GM18520 (cell line): Measurements from ENCODE around the gene CACNA1S.

Source experiments
- ATAC-seq: cut with Tn5 transposase; IDR thresholded peaks from one replicate; pipeline ENCODE4 v1.9.1; 2021; ENCODE audit not compliant: unreplicated experiment

Gene CACNA1S

DNA sequence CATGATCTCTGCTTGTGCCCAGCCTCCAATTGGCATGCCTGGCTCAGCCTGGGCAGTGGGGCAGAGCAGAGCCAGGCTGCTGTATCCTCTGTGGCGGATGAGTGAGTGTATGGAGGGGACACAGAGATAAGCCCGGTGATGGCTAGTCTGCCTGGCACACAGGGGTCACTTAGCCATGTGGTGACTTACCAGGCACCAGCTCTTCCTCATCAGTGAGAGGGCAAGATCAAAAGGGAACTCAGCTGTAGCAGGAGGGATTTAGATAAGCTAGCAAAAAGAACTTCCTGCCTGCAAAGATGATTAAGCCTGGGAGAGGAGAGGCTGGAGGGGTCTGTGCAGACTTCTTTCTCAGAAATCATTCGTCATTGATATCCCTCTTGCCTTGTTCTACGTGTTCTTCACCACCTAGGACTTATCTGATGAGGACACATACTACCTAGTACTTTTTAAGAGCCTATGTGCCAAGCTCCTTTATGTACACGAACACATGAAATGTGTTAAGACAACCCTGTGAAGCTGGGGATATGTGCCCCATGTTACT, 96.6 kb downstream of the CACNA1S start:
- no peak for ATAC-seq

DNA sequence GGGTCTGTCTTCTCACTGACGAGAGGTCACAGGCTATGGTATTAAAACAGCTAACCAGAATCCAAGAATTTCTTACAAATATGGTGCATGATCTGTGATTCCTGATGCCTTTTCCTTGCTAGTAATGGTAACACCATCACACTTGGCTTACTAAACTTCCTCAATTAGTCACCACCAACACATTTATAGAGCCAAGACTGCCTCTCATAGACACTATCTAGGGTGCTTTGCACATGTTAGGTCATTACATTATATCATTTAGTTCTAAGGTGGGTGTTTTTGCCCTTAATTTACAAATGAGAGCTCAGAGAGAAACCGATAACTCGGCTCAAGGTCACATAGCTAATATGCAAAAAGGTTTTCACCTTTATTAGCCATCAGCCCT, 97.4 kb downstream of the CACNA1S start:
- no peak for ATAC-seq

DNA sequence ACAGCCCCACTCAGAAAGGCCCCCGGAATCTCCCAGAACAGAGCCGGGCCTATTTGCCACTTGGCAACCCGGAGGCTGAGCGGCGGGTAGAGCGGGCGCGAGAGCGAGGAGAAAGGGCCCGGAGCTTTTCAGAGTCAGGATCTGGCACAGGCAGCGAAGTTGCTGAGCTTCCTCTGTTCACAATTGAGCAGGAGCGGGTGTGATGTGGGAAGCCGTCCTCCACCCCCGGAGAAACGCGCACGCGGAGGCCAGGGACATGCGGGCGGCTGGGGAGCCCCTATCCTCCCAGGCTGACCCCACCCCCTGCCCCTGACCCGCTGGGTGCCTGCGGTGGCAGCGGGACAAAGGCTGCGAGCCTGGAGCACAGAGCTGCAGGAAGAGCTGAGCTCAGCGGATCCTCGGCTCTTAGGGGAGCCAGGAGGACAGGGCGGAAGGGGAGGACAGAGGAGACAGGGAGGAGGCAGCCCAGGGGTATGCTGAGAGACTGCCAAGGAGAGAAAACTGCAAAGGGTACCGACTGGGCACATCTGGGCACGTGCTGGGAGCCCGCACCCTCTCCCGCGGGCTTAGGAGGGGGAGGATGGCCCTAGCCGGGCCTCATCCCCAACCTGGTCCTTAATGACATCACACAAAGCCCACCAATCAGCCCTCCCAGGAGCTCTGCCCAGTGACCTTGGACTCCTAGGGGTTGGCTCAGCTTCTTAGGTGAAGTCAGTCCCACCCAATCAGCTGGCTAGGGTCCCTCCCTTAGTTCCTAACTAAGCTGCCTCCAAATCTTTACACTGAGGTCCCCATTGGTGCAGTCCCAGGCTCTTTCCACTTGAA, 98.0 kb downstream of the CACNA1S start:
- no peak for ATAC-seq

DNA sequence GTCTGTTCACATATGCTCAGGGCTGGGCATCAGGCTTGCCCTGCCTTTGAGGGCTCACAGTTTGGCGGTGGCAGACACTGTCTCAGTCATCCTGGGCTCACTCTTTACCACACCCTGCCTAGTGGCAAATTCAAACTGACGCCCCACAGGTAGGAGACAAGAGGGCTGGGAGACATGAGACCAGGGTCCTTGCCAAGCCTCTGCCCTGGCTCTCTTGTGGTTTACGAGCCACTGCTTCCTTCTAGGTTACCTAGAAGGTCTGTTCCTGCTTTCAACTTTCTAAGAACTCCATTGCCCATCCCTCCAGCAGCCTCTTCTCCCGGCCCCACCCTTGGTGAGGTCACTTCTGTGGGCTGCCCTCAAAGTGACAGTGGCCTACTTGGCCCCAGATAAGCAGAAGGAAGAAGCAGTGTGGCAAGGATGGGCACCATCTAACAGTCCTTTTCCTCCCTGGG, 99.2 kb downstream of the CACNA1S start:
- ATAC-seq = no peak

DNA sequence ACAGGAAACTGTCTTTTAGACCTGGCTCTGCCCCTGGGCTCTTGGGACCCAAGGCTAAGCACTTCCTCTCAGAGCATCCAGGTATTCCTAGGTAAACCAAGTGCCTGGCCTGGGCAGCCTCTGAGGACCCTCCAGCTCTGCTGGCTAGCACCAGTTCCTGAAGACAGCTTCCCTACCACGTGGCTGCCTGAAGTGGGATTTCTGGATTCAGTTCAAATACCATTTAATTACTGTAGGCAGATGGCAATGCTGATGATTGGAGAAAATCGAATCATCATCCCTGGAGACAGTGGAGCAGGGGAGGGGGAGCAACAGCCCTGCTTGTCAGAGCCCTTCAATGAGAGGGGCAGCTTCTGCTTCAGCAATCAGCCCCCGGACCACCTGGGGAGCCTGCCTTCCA, 100.6 kb downstream of the CACNA1S start:
- no peak for ATAC-seq

DNA sequence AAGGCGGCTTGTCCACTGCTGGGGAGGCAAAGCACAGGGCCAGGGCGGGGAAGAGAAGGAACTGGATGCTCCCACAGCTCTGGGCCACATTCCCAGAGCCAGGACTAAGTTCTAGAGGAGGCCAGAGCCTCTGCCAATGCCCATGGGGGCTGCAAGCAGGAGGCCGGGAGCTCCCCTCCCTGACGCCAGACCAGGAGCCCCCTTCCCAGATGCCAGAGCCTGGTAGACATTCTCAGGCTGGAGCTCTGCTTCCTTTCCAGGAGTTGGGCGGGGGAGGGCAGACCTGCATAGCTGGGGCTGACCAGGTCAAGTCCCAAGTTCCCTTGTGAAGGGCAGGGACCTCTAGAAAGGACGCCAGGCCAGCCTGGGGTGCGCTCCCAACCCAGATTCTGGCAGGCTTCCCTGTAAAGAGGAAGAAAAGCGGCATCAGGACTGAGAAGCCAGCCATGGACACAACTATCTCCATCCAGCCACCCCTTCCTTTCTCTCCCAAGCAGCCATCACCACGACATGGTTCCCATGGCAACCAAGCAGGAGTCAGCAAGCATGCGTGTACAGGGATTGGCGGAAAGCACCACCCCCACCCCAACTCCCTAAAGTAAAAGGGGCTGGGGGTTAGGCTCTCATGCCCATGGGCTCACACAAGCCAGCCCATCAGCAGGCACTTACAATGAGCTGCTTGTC, 102.1 kb downstream of the CACNA1S start:
- ATAC-seq = no peak

DNA sequence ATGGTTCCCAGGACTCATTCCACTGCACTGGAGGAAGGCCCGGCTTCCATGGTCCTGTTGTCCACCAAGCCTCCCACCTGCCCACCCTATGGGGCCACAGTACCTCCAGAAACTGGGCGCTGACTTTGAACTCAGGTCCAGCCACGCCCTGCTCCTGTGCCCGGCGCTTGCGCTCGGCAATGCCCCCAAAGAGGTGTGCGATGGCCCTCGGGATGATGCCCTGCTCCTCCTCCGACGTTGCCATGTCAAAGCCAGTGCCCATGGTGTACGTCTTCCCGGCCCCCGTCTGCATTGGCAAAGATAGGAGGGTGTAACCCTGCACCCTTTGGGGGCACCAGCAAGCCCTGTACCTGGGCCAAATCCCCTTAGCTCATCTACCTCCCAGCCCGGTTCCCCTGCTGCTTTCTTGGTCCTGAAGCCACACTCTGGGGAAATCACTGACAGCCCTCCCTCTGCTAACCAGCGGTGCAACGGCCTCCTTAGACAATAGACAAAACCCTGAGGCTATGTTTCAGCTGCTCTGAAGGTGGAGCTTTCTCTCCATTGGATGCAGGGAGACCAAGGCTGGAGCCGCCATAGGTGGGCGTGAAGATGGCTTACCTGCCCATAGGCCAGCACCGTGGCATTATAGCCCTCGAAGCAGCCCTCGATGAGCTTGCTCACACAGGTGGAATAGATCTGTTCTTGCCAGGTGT, 103.4 kb downstream of the CACNA1S start:
- ATAC-seq = no peak

DNA sequence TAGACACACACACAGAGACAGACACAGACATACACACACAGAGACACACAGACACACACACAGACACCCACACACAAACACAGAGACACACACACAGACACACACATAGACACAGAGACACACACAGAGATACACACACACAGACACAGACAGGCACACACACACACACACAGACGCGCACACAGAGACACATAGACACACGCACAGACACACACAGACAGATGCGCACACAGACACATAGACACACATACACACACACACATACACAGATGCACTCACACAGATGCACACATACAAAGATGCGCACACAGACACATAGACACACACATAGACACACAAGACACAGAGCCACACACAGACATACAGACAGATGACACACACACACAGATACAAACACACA, 104.7 kb downstream of the CACNA1S start:
- no peak for ATAC-seq

DNA sequence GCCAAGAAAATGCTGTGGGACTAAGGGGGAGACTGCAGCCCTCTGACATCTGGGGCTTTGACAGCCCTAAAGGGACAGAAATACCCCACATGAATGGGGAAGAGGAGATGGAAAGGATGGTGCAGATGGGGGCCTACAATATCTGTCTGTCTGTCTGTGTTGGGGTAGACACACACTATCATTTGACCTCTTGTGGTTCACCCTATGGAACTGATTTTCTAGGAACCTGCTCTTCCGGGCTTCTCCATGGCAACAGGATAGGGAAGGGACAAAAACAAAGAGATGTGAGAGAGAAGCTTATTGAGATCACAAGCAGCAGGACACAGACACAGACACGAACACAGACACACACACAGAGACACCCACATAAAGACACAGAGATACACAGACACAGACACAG, 105.8 kb downstream of the CACNA1S start:
- no peak for ATAC-seq

DNA sequence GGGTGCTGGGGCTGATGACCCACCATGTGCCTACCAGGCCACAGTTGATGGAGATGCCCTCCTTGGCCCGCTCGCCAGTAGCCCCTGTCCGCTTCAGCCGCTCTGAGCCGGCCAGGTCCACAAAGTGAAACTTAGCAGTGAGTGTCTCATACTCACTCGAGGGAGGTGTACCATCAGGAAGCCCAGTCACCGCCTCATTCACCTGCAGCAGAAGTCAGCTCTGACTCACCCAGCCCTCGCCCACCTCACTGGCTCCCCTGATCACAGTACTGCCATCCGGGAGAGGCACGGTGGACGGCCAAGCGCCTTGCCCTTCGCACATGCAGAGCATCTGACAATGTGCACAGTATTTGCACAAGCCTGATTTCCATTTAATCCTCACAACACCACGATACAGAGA, 107.5 kb downstream of the CACNA1S start:
- no peak for ATAC-seq

DNA sequence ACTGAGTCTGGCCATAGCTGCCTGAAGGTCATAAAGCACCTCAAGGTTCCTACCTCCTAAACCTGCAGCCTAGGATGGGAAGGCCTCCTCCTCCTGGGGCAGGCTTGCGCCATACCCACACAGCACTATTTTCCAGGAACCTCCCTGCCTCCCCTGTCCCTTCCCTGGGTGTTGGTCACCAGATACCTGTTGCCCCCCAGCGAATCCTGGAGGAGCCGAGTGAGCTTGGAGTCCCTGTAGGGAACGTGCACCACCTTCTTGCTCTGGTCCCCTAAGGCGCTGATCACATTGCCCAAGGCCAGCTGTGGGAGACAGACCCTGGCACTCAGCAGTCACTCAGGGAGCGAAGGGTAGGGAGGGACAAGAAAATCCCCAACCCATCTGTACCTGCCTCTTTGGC, 108.1 kb downstream of the CACNA1S start:
- ATAC-seq = no peak

DNA sequence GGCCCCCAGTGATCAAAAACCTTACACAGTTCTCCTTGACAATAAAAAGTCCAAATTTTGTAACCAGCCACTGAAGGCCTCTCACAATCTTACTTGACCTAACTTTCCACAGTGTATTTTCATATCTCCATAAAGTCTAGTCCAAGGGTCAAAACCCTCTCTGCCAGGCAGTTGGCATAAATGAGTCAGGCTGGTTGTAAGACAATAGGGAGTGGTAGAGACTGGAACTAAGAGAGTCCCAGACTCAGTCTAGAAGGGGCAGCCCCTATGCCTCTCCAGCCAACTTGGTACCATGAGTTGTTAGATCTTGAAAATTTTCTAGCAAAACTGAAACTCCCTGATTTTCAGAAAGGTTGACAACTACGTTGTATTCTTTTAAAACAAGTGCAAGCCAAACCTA, 109.7 kb downstream of the CACNA1S start:
- ATAC-seq = no peak

DNA sequence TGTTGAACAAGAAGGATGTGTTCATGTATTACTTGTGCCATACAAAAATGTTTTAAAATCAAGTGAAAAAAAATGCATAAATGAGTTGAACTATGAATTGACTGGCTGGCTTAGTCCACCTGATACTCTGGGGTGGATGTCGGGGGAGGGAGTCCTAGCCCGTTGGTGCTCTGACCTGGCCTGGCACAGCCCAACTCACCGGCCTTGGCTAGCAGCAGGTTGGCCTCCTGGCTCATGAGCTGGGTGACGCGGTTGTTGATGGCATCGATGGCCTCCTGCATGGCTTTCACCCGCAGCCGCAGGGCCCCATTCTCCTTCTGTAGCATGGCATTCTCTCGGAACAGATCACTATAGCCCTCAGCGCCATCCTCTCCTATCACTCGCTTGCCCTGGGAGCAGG, 110.3 kb downstream of the CACNA1S start:
- ATAC-seq = no peak

DNA sequence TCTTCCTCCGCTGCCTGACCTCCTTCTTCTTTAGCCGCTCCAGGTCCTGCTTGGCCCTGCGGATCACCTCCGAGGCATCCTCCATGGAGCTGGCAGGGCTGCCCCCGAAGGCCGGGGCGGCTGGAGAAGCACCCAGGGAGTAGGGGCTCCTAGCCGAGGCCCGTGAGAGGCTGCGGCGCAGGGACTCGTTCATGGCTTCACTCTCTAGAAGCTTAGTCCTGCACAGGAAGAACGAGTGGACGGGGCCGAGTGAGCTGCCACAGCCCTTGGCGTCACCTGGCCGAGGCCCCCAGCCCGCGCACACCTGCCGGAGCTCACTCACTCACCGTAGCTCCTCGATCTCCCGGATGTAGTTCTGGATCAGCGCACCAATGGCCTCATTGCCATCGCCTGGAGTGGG, 111.8 kb downstream of the CACNA1S start:
- ATAC-seq = no peak

DNA sequence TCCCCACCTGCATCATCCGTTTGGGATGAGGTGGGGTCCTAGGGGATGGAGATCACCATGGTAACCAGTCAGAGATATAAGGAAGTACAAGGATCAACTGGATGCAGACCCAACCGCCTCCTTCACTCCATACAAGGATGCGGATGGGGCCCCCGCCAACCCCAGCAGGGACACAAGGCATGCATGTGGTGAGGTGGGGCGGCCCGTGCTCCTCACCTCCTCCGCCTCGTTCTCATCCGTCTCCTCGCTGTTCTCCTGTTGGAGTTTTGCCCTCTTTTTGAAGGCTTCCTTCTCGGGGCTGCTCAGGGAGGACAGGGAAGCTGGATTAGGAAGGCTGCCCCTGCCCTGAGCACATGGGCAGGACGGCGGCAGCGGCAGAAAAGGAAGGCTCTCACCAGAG, 112.6 kb downstream of the CACNA1S start:
- ATAC-seq = no peak

DNA sequence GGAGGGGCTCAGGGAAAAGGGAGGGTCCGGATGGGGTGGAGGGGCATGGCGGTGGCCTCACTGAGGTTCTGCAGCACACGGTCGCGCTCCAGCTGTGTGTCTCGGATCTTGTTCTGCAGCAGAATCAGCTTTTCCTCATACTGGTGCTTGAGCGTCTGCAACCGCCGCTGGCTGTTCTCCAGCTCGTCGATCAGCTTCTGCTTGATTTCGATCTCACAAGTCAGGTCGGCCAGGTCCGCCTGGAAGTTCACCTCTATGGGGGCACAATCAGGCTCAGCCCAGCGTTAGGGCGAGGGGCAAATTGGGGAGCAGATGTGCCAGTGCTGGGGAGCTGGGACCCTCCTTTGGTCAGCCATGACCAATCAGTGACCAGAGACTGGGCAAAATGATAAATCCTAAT, 113.9 kb downstream of the CACNA1S start:
- no peak for ATAC-seq

DNA sequence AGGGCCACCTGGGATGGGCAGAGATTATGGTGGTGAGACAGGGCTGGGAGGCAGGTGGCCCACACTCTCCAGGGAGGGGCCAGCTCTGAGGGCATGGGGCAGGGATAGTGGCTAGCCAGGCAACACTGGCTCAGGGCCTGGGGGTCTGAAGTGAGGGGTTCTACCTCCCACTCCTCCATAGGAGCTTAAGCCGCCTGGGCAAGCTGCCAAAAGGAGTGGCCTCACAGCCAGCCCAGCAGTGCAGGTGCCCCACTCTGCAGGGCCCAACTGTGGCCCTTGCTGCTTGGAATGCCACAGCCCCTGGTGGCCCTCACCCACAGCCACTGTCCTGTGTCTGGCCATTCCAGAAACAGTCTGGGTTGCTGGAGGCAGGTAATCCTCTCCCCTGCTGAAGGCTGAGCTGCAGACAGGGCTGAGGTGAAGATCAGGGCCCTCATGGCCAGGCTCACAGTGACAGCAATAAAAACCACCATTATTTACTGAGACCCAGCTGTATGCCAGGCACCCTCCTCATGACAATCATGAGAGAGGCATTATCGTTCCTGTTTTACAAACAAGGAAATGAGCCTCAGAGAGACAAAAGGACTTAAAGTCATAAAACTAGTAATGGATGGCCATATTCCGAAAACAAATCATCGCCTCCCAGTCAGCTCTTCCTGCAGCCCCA, 119.7 kb downstream of the CACNA1S start:
- ATAC-seq = no peak

DNA sequence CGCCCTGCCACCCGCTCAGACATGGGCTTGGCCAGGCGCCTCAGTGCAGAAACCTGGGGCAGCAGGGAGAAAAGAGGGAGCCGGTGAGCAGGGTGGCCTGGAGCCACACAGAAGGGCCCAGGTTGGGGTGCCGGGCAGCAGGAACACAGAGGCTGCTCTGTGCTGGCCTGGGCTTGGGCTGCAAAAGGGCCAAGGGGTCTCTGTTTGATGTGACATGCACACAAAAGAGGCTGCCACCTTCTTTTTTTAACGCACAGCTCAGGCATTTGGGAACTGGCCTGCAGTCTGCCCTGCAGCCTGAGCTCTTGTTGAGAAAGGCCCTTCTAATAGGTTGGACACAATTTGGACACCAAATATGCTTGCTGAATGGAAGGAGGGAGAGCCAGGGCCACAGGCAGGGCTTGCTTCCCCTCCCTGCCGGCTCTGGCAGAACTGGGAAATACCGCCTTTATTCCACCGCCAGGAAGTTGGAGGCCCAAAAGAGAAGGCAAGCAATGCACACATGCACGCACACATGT, 121.1 kb downstream of the CACNA1S start:
- ATAC-seq = no peak

DNA sequence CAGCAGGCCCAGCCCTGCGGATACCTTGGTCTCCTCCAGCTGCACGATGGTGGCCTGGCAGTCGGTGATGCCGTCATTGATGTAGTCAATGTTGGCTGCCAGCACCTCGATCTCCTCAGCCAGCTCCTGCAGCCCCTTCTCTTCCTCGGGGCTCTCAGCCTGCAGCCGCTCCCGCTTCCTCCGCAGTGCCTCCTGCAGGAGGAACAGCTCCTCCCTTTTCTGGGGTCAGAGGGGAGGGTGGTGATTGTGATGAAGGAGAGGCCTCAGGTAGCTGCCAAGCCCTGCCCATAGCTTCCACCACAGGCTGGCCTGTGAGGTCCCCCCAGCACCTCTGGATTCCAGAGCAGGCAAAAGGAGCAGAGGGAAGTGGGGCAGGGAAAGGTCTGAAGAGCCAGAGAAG, 122.1 kb downstream of the CACNA1S start:
- ATAC-seq = no peak
